ENCODE results near the gene DUSP22.

DUSP22 gene

DNA sequence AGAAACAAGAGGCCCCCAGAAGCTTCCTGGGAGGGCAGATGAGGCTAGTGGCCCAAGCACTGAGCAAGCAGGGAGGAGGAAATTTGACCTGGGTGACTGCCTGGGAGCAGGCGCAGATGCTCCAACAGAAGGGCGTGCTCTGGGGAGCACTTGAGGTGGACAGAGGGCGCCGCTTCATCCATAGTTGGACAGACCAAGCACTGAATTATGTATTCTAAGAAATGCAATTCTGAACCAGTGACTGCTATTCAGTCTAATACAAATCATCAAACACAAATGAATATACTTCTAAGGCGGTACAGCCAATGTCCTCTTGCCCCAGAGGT is 70.6 kb downstream of the DUSP22 start:
- Mint-ChIP-seq H3K9me3 (peaks cover 99% of the 10 kb centered on the region), H3K27ac (no peak overlapping the region), H3K4me3 (no peak overlapping the region), H3K4me1 (peaks cover 18% of the 10 kb centered on the region), H3K27me3 (ENCODE audit: low read depth, poor library complexity) (peaks cover under 1% of the 10 kb centered on the region), H3K36me3 (ENCODE audit: low read depth) (peaks cover 20% of the 10 kb centered on the region)
- no peak for TF ChIP-seq CTCF (IDR thresholded peaks at IDR 0.05)
- no peak for DNase-seq

- peaks cover 20% of the 10 kb centered on the region for H3K36me3 Mint-ChIP-seq (ENCODE audit: low read depth)
- H3K4me3 Mint-ChIP-seq = no peak overlapping the region
- H3K4me1 Mint-ChIP-seq = peaks cover 20% of the 10 kb centered on the region
- no peak for DNase-seq
- H3K27ac Mint-ChIP-seq = no peak overlapping the region
- TF ChIP-seq CTCF (IDR thresholded peaks at IDR 0.05) = no peak
- peaks cover 99% of the 10 kb centered on the region for H3K9me3 Mint-ChIP-seq
- peaks cover 4% of the 10 kb centered on the region for H3K27me3 Mint-ChIP-seq (ENCODE audit: low read depth, poor library complexity)
These were observed 71.0 kb downstream of the DUSP22 start for GRCh38 chr6:363291-363690.

DNA sequence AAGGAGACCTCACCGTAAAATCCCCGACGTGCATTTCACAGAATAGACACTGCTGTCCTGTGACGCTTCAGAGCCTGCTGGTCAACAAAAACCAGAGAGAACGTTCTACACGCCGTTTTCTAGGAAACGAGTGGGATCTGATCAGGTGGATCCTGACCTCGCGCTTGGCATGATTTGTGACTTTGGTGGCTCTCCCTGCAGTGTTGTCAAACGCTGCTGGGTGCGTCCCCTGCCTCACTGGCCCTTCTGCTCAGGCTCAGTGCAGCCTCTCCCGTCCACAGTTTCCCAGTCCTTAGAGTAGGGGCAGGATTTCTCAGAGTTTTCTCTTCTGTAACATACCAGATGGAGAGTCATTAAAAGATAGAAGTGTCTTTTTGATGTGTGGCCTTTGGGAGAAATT is 71.6 kb downstream of the DUSP22 start:
- no peak for TF ChIP-seq CTCF (IDR thresholded peaks at IDR 0.05)
- H3K27me3 Mint-ChIP-seq (ENCODE audit: low read depth, poor library complexity) = peaks cover 4% of the 10 kb centered on the region
- H3K4me3 Mint-ChIP-seq = no peak overlapping the region
- no peak for DNase-seq
- peaks cover 20% of the 10 kb centered on the region for H3K4me1 Mint-ChIP-seq
- peaks cover 20% of the 10 kb centered on the region for H3K36me3 Mint-ChIP-seq (ENCODE audit: low read depth)
- peaks cover 98% of the 10 kb centered on the region for H3K9me3 Mint-ChIP-seq
- H3K27ac Mint-ChIP-seq = no peak overlapping the region

DNA sequence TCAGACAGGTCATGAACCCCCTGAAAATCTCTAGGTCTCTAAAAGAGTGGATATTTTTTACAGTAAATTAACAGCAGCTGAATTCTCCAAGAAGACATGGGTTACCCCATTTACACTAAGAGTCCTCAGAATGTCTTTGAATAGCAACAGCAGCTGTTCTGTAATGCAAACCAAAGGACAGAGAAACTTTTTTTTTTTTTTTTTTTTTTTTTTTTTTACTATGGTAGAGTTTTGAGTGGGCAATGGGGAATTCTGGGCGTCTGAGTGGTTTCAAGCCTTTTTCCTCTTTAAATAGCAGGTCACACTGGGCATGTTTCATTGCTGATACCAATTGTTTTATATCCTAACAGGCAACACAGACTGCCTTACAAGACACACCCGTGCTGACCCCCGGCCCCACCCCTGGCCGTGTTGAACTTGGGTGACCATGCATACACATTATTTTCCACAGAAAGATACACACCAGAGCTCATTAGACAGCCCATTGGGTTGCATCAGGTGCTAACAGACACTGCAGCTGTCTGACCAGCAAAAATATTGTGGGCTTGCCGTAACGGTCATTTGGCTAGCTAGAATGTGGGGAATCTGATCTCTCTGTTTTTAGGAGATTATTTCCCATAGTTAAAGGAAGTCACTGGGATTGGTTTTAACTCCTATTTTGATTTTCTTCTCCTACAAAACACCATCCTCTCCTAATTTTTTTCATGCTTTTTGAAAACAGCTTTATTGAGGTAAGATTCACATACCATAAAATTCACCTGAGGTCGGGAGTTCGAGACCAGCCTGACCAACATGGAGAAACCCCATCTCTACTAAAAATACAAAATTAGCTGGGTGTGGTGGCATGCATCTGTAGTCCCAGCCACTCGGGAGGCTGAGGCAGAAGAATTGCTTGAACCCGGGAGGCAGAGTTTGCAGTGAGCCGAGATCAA is 72.6 kb downstream of the DUSP22 start:
- H3K9me3 Mint-ChIP-seq = peaks cover 99% of the 10 kb centered on the region
- no peak for TF ChIP-seq CTCF (IDR thresholded peaks at IDR 0.05)
- peaks cover 20% of the 10 kb centered on the region for H3K4me1 Mint-ChIP-seq
- H3K4me3 Mint-ChIP-seq = no peak overlapping the region
- peaks cover 4% of the 10 kb centered on the region for H3K27me3 Mint-ChIP-seq (ENCODE audit: low read depth, poor library complexity)
- no peak overlapping the region for H3K27ac Mint-ChIP-seq
- H3K36me3 Mint-ChIP-seq (ENCODE audit: low read depth) = peaks cover 20% of the 10 kb centered on the region
- DNase-seq = peak; percentile 34

DNA sequence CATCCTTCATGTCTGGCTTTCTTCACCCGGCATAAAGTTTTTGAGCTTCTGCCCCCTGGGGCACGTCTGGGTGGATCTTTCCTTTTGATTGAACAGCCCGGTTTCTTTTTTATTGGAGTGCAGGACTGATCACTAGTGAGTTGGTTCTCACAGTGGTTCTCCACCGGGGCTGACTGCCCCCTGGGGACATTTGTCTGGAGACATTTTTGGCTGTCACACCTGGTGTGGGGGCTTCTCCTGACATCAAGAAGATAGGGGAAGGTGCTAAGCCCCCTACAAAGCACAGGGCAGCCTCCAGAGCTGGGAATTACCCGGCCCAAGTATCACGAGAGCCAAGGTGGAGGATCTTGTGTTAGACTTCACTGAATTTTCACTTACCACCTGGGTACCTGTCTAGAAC is 73.5 kb downstream of the DUSP22 start:
- Mint-ChIP-seq H3K9me3 (peaks cover 99% of the 10 kb centered on the region), H3K4me3 (no peak overlapping the region), H3K4me1 (peaks cover 20% of the 10 kb centered on the region), H3K27ac (no peak overlapping the region), H3K27me3 (ENCODE audit: low read depth, poor library complexity) (peaks cover 7% of the 10 kb centered on the region), H3K36me3 (ENCODE audit: low read depth) (peaks cover 20% of the 10 kb centered on the region)
- TF ChIP-seq CTCF (IDR thresholded peaks at IDR 0.05) = no peak
- DNase-seq = no peak

All from nephron progenitor cell (in vitro differentiated cells).